Upper lobe of left lung (tissue), 6 donors: ENCODE measurements around the gene MYO3B. TPM values are rescaled to one million over a fixed set of nuclear protein-coding genes. Genes with fewer than 3 reads are reported as not detected.

Experiments used
- ATAC-seq, 2 donors: fragments of 200-7000 bp; cut with Tn5 transposase; one replicate each; pipeline ENCODE4 v1.9.1; 2022; ENCODE audit warnings: mild to moderate bottlenecking in 2 of 2, moderate library complexity in 2 of 2; ENCODE audit not compliant: low FRiP score in 2 of 2
- DNase-seq, 2 donors: peaks; one replicate each; pipeline ENCODE4 v3.0.0-alpha.2; 2019 to 2020
- H3K27ac ChIP-seq, 4 donors: fragments of 200-600 bp; sonication (generic); one replicate each; pipeline ENCODE4 v1.5.1; 2016 to 2019
- H3K27me3 ChIP-seq, 4 donors: fragments of 200-600 bp; sonication (generic); one replicate each; pipeline ENCODE4 v1.5.1; 2017 to 2019
- H3K36me3 ChIP-seq, 4 donors: fragments of 200-600 bp; sonication (generic); one replicate each; pipeline ENCODE4 v1.5.1; 2016 to 2019
- H3K4me1 ChIP-seq, 4 donors: fragments of 200-600 bp; sonication (generic); one replicate each; pipeline ENCODE4 v1.5.1; 2018 to 2019
- H3K4me3 ChIP-seq, 4 donors: fragments of 200-600 bp; sonication (generic); one replicate each; pipeline ENCODE4 v1.5.1; 2017 to 2019; ENCODE audit warnings: mild to moderate bottlenecking in 2 of 4, moderate library complexity in 1 of 4
- H3K9me3 ChIP-seq, 4 donors: fragments of 200-600 bp; sonication (generic); one replicate each; pipeline ENCODE4 v1.5.1; 2018 to 2019
- CTCF ChIP-seq, 6 experiments: fragments of 450-650 bp in 4 of 6; fragments of 200-600 bp in 2 of 6; sonication (generic) in 2 of 6; IDR thresholded peaks; one replicate each; pipeline ENCODE4 v1.5.1; 2016 to 2019; ENCODE audit warnings: antibody characterized with exemption in 6 of 6
- EP300 ChIP-seq, 4 donors: sonication (generic); formaldehyde crosslinking; IDR thresholded peaks; one replicate each; pipeline ENCODE4 v1.5.1; 2017; ENCODE audit warnings: antibody characterized with exemption in 4 of 4, control low read depth in 2 of 4
- POLR2A ChIP-seq, 4 donors: fragments of 450-650 bp; IDR thresholded peaks; one replicate each; pipeline ENCODE4 v1.5.1; 2016 to 2017; ENCODE audit warnings: antibody characterized with exemption in 4 of 4, mild to moderate bottlenecking in 2 of 4
- POLR2AphosphoS5 ChIP-seq, 2 donors: sonication (generic); formaldehyde crosslinking; IDR thresholded peaks; one replicate each; pipeline ENCODE4 v1.5.1; 2017; ENCODE audit warnings: antibody characterized with exemption in 2 of 2
- WGBS, 2 donors: methylation state at CpG; one replicate each; pipeline ENCODE4 v1.1.5; 2017 to 2018; 5-methylcytosine and 5-hydroxymethylcytosine counted together
- total RNA-seq, 6 donors: library from RNA; depleted of rRNA in 4 of 6; stranded (reverse); fragments of >200 nt in 4 of 6; gene quantifications; one replicate each; pipeline versions ENCODE4 v1.1.0 to v1.2.1, GENCODE V29; 2016 to 2021
- donor health status: DM: no; HTN: no; CAD: no; lungs with moderate emphysema.
- donor health status: DM: no; HTN: yes; CAD: no; lungs with severe emphysema.

MYO3B gene
- total RNA-seq, 6 donors from 2014 or later, result 0.09 to 0.20 (median 0.13) TPM; not detected in 3

DNA sequence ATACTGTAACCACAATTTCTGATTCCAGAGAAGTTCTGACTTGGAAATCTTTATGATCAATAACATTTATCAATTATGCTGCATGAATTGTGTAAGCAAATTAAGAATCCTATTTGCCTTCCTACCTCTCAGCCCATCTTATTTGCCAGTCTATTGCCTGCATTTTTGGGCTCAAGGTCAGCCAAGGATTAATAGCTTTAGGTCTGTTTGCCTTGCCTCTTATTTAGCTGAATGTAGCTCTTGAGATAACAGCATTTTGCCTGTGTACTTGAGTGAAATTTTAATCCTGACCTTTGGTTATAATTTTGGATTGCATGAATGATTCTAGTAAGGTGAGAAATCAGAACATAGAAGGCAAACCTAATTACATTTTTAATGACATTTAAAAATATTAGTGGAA lies 51.2 kb downstream of the MYO3B start:
- Histone ChIP-seq H3K27ac (no peak overlapping the region), H3K9me3 (no peaks in the 10 kb centered on the region), H3K4me1 (no peaks in the 10 kb centered on the region), H3K27me3 (no peaks in the 10 kb centered on the region), H3K4me3 (no peak overlapping the region), H3K36me3 (no peaks in the 10 kb centered on the region)
- TF ChIP-seq POLR2A (IDR thresholded peaks at IDR 0.05) (no peak), CTCF (IDR thresholded peaks at IDR 0.05) (no peak), EP300 (IDR thresholded peaks at IDR 0.05) (no peak)
- no peak for ATAC-seq
- DNase-seq, result no peak

GRCh38 chr2:170229744-170230143 lies 51.8 kb downstream of the MYO3B start:
- no peaks in the 10 kb centered on the region for H3K4me1 ChIP-seq
- no peaks in the 10 kb centered on the region for H3K36me3 ChIP-seq
- H3K4me3 ChIP-seq, result no peak overlapping the region
- H3K9me3 ChIP-seq, result no peaks in the 10 kb centered on the region
- ATAC-seq (no peak), DNase-seq (no peak)
- WGBS, 2 donors, result 70 to 80% methylated on average over 2 of the region's 2 CpGs
- TF ChIP-seq POLR2A (IDR thresholded peaks at IDR 0.05), result no peak
- TF ChIP-seq CTCF (IDR thresholded peaks at IDR 0.05), result no peak
- no peak for TF ChIP-seq EP300 (IDR thresholded peaks at IDR 0.05)
- TF ChIP-seq POLR2AphosphoS5 (IDR thresholded peaks at IDR 0.05), result no peak
- H3K27me3 ChIP-seq, result no peaks in the 10 kb centered on the region
- no peak overlapping the region for H3K27ac ChIP-seq

GRCh38 chr2:170235860-170236679 lies 58.1 kb downstream of the MYO3B start:
- no peak overlapping the region for H3K4me3 ChIP-seq
- H3K9me3 ChIP-seq, result no peaks in the 10 kb centered on the region
- no peak overlapping the region for H3K27ac ChIP-seq
- no peak for DNase-seq
- ATAC-seq, result peak in 1 of 2 donors; percentile 46
- no peaks in the 10 kb centered on the region for H3K4me1 ChIP-seq
- 43 to 58% methylated on average over 12 of the region's 12 CpGs for WGBS, 2 donors
- H3K36me3 ChIP-seq, result no peaks in the 10 kb centered on the region
- peak in 4 of 6 experiments; percentile 4 to 31 (median 22) for TF ChIP-seq CTCF (IDR thresholded peaks at IDR 0.05)
- TF ChIP-seq POLR2A (IDR thresholded peaks at IDR 0.05), result no peak
- no peaks in the 10 kb centered on the region for H3K27me3 ChIP-seq

GRCh38 chr2:170236680-170237047 lies 58.7 kb downstream of the MYO3B start:
- Histone ChIP-seq H3K4me3 (no peak overlapping the region), H3K27ac (no peak overlapping the region), H3K27me3 (no peaks in the 10 kb centered on the region), H3K4me1 (no peaks in the 10 kb centered on the region), H3K36me3 (no peaks in the 10 kb centered on the region), H3K9me3 (no peaks in the 10 kb centered on the region)
- WGBS, 2 donors, result 85 to 90% methylated on average over 2 of the region's 2 CpGs
- ATAC-seq (no peak), DNase-seq (no peak)
- TF ChIP-seq CTCF (IDR thresholded peaks at IDR 0.05) (no peak), POLR2AphosphoS5 (IDR thresholded peaks at IDR 0.05) (no peak), EP300 (IDR thresholded peaks at IDR 0.05) (no peak), POLR2A (IDR thresholded peaks at IDR 0.05) (no peak)

GRCh38 chr2:170237572-170238120 lies 59.7 kb downstream of the MYO3B start:
- Histone ChIP-seq H3K4me3 (no peak overlapping the region), H3K36me3 (no peaks in the 10 kb centered on the region), H3K9me3 (no peaks in the 10 kb centered on the region), H3K27ac (no peak overlapping the region), H3K27me3 (no peaks in the 10 kb centered on the region), H3K4me1 (no peaks in the 10 kb centered on the region)
- 68% methylated on average over 4 of the region's 4 CpGs for WGBS, 2 donors
- DNase-seq, result no peak
- TF ChIP-seq POLR2A (IDR thresholded peaks at IDR 0.05) (no peak), CTCF (IDR thresholded peaks at IDR 0.05) (no peak), EP300 (IDR thresholded peaks at IDR 0.05) (no peak), POLR2AphosphoS5 (IDR thresholded peaks at IDR 0.05) (no peak)
- ATAC-seq, result no peak
